ENCODE data around the gene CACNA2D3.
"Not testable (repeated sequence)": the region's sequence is repeated elsewhere in the genome, so short reads cannot be mapped to it uniquely, and the experiment has no call there.

CACNA2D3 gene

DNA sequence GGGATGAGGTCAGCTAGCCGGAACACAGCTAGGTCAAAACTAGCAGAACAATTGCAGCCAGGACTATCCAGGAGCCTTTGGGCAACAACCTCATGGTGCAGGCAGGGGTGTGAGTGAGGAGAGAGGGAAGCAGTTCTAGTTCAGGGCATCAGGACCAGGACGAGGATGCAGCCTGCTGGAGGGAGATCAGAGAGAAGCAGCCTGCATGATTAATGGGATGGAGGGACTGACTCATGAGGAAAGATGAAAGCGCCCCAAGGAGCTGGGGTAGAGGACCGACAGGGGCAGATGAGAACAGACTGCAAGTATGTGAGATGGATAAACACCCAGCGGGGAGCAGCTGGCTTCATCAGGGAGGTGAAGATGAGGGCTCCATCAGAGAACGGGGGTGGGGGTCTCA, 843.4 kb downstream of the CACNA2D3 start:
- DNase-seq (ENCODE audit: low spot score), result no peak

DNA sequence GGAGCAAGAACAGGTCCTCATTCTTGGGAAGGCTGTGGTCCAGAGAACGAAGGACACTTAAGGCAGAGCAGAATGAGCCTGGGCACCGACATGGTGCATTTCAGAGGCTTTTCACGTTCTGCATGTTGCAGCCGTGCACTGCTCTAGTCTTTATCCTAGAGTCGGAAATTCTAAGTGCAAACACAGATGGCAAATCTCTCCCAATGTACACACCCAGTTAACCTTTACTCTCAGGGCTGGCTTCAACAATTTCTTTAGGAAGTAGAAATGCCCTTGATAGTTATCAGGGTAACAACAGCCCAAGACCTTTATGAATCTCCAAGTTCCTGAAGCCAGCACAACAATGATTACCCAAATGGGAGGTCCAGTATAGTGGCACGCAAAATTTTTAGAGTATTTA, 844.6 kb downstream of the CACNA2D3 start:
- DNase-seq (ENCODE audit: low spot score), result no peak

DNA sequence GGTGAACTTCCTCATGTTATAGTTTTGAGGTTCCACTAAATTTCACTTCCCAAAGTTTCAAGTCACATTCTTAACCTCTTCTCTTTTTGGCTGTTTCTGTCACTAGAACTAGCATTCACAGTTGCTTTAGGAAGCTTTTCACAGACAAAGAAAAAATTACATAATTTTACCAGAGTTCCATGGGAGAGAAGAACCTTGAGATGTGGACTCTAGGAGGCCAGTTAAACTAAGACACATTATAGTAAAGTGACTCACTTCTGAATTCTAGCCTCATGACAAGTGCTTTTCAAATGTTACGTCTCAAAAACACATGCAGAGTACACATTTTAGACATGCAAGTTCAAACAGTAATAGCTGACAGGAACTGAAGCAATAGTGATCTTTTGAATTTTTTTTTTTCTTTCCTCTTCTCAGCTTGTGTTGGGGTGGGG, 845.4 kb downstream of the CACNA2D3 start:
- peak; percentile 26 for DNase-seq (ENCODE audit: low spot score)

DNA sequence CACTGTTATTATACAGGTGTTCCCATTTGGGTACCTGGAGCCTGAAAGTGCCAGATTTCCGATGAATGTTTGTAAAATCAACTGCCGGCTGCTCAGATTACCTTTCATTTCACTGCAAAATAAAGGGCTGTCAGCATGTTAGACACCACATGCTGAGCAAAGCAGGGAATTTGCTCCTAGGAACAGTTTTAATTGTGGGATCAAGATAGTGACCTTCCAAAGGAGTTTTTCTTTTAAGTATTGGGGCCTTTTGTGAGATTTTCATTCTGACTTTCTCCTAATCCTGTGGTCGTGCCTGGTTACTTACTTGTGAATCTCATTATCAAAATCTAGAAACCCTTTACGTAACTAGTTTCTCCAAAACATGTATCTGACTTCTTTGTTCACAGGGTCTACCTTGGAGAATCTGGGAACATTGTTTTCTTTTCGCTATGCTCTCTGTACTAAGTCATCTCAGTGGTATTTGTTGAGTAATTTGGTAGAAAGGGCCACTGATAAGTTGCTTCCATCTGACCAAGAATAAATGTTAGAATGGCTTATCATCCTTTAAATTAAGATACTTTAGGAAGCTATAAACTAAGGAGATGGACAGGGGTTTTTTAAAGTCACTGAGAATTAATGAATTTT, 846.3 kb downstream of the CACNA2D3 start:
- no peak for DNase-seq (ENCODE audit: low spot score)

DNA sequence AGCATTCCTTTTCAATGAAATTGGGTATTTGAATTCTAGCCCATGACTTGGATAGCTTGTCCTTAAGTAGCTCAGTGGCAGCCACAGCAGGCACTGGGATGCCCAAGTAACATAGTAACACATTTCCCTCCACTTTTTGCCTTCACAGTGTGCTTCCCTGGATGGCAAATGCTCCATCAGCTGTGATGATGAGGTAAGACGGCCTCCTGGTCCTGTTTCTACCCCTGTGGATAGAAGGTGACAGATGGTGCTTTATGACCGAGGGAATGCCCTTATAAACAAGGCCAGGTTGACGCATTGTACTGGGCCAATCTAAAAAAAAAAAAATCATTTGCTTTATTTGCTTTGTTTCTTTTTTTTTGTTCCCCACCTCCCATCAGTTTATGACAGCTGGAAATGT, 847.3 kb downstream of the CACNA2D3 start:
- no peak for DNase-seq (ENCODE audit: low spot score)

DNA sequence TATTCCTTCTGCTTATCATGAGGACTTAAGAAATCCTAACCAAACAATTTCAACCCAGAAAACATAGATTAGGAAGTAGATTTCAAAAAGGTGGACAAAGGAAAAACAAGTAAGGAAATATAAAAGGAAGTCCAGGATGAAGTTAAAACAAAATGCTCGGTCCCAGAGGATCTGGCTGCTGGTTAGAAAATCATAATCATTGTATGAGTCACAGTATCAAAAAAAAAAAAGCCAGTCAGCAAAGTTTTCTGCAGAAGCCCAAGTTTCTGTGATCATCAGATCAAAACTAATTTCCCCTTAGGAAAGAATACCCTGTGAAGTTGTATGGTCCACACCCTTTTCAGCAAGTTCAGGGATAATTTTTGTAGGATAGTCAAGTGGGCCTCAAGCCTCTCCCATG, 848.5 kb downstream of the CACNA2D3 start:
- no peak for DNase-seq (ENCODE audit: low spot score)

DNA sequence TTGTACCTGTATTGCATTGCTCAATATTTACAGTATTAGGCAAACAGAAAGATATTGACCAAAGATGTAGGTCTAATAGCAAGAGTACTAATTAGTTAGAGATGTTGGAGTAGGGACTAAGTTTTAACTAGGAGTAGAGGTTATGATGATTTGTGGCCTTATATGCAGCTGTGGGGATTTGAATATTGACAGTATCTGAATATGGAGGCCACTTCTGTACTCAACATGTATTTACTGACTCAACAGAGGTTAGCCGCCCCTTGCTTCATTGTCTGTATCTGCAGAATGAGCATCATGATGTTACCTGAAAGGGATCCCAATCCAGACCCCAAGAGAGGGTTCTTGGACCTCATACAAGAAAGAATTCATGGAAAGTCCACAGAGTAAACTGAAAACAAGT, 855.1 kb downstream of the CACNA2D3 start:
- DNase-seq (ENCODE audit: low spot score), result no peak

DNA sequence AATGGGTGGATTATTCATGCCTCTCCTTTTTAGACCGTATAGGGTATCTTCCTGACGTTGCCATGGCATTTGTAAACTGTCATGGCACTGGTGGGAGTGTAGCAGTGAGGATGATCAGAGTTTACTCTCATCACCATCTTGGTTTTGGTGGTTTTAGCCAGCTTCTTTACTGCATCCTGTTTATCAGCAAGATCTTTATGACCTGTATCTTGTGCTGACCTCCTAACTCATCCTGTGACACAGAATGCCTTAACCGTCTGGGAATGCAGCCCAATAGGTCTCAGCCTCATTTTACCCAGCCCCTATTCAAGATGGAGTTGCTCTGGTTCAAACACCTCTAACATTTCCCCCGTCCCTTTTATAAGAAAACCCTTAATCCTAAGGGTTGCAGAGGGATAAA, 855.6 kb downstream of the CACNA2D3 start:
- not testable (repeated sequence) for DNase-seq (ENCODE audit: low spot score)

DNA sequence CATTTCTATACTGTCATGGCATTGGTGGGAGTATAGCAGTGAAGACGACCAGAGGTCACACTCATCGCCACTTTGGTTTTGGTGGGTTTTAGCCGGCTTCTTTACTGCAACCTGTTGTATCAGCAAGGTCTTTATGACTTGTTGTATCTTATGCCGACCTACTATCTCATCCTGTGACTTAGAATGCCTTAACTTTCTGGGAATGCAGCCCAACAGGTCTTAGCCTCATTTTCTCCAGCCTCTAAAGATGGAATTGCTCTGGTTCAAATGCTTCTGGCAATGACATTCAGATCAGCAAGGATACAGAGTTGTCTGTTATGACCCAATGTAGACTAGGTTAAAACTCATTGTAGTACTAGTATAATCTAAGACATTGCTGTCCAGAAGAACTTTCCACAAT, 860.5 kb downstream of the CACNA2D3 start:
- no peak for DNase-seq (ENCODE audit: low spot score)

DNA sequence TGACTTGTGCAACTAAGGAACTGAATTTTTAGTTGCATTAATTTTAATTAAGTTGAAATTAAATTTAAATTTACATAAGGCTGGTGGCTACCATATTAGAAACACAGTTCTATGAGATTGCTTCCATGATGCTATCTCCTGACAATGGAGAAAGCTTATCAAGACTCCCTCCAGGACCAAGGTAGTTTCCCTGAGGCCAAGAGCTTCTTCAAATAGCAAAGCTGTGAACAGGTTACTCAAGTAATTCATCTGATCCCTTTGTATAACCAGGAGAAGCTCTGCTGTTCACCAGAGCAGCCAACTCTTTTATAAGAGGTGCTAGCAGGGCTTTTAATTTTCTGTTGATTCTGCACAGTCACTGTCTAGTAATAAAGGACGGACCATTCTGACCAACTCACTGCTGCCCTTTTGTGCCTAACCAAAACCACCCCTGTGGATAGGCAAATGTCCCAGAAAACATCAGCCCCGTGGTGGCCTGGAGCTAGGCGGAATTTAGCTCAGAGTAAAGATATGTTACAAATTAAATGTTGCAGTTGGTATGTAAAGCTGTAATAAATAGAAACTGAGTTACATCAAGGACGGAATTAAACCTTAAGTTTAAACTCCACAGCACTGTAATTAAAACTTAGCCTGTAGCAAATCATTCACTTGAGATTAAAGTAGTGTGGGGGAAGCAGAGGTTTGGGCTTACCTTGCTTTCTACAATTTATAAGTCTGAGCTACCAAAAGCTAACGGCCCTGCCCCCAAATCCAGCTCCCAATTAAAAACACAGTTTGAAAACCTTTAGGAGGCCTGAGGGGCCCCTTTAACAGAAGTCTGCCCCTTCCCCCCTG, 861.1 kb downstream of the CACNA2D3 start:
- no peak for DNase-seq (ENCODE audit: low spot score)

DNA sequence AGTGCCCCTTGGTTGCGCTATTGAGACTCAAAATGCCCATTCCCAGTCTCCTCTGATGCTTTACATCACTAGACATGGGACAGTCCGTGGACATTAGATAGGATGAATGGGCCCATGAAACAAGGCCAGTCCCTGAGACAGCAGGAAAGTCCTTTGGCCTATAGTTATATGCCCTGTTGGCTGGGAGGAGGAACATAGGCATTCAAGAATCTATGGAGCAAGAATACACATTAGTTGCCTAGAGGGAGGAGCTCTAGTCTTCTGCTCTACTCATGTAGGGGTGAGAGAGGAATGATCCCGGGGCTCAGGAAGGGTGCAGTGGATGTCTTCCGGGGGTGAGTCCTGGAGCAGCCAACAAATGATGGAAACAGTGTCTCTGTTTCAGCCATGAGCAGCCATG, 863.5 kb downstream of the CACNA2D3 start:
- no peak for DNase-seq (ENCODE audit: low spot score)

DNA sequence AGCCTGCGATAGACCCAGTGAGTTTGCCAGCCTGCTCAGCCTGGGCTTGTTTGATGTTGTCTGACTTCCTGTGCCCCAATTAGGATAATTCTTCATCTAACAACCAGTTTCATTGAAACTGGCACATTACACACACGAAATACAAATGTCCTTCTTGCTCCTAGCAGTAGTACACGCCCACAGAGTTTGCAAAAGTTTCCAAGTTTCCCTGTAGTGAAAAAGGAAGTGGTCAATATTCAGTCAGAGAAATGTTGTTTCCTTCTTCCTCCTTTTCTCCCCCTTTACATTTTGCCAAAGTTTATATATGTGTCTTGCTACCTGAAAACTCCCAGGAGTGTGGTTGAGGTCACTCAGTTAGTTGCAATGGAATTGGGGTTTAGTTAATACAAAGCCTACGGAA, 863.9 kb downstream of the CACNA2D3 start:
- peak; percentile 19 for DNase-seq (ENCODE audit: low spot score)

DNA sequence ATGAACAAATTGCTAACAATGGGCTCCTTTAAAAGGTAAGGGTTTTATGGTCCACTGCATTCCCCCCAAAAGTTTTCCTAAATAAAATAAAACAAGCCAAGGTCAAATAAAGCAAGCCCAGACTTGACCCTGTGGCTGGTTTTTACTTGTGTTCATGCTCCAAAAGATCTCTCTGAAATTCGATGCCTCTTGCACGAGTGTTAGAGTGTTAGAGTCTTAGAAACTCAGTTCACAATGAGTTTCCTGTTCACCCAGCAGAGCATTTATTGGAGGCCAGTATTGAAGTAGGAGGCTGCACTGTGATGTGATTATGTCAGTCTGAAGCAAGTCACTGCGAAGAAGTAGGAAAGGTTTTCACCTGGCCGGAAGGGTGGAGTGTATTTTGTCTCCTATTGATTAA, 865.4 kb downstream of the CACNA2D3 start:
- DNase-seq (ENCODE audit: low spot score), result no peak

DNA sequence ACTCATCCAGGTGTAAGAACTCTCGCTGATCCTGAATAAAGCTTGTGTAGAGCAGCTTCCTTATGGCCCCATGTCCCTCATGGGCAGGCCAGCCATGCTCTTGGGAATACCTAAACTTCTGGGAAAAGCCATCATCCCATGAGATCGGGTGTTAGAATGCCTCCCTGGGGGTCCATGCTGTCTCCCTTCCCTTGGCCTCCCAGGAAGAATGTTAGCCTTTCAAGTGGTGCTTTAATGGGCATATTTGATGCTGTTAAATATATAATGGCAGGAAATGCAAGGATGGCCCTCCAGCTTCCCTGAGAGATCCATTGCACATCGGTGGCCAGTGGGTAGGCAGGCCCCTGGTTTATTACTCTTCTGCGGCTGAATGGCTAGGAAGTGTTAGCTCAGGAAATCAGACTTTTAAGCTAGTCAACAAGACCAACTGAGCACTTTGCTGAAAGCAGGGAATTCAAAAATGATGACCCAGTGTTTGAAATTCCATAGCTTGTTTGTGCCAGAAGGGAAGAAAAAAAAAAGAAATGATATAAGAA, 866.0 kb downstream of the CACNA2D3 start:
- DNase-seq (ENCODE audit: low spot score), result no peak

DNA sequence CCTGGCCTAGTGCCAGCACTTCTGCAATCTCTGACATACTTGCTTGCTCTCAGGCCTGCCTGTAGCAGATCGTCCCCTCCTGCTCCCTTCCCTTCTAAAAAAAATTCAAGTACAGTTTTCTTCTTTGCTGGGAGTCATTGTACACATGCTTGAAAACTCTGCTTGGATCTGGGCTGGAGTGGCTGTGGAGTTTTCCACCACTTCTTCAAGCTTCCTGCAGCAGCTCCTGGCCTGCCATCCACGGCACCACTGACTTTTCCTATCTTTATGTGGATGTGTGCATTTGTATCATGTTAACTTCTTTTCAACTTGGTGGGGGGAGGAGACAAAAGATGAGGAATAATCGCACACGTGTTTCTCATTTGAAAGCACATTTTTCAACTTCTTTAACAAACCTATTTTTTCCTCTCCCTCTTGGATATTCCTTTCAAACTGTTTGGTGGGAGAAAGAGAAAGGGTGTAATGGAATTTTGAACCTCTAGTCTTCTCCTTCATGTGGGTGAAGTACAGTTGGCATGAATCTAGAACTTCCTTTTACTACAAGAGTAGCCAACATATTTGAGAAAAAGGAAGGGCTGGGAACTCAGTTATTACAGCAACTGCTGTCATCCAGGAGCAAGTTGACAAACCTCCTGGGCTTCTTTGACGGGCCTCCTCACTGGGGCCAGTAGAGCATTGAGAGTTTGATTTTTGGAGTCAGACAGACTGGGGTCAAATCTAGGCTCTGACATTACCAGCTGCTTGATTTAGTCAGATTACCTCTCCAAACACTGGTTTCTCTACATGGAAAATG, 866.7 kb downstream of the CACNA2D3 start:
- no peak for DNase-seq (ENCODE audit: low spot score)

DNA sequence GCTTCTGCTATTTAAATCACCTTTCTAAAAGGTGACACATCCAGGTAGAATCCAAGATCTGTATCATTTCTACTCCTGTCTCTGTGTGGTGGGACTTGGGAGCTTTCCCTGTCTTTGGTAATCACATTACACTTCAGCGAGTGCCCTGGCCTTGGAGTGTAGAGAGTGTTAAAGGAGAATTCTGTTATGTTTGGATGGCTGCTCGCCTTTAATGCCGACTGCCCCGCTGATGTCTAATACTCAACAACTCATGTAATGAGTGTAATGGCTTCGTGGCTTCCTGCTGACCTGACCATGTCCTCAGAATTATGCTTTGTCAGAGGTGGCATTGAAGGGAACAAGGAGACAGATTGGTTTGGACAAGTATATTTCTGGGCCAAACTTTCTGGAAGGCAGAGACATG, 871.8 kb downstream of the CACNA2D3 start:
- DNase-seq (ENCODE audit: low spot score), result no peak

DNA sequence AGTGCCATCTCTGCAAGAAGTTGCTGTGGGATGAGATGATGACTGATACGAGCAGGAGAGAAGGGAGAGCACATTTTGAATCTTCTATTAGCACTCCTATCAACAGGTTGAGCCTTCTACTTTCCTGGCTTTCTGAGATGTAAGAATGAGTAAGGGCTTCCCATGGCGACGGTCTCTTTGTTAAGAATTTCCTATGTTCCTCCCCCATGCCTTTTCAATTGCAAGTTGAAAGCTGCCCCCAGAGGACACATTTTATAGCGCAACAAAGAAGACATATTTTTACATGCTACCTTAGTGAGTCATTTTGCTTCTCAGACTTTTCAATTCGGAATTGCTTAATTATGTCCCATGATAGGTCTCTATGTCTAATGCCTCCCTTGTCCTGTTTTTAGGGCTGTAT, 876.8 kb downstream of the CACNA2D3 start:
- no peak for DNase-seq (ENCODE audit: low spot score)

DNA sequence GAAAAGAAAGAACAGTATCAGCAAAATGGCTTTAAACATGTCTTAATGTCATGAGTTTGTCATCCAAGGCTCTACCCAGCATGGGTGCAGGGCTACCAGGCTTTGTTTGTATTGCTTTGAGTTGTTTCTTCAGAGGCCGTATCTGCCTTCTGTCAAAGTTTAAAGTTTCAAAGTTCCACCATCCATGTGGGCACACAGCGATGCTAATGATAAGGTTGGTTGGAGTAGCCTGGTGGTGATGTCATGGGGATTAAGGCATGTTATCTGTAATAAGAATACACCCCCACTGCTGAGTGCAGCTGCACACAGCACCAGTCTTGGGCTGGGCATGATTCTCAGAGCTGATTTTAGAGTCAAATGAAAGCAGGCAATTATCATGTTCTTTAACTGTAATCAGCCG, 877.5 kb downstream of the CACNA2D3 start:
- no peak for DNase-seq (ENCODE audit: low spot score)

DNA sequence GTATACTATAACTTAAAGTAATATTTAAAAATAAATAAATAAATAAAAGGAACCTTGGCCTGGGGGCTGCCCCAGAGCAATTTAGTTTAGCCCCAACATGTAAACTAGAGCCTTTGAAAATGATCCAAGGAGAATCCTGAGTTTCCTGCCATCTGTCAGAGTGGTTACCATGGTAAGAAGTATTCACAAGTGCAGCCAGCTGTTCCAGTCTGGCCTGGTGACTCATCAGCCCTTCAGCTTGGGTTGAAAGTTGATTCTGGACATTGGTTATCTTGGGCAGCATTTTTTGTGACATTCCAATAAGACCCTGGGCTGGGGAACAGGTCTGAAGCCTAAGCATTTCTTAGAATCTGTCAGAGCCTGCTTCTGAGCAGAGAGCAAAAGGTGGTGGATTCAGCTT, 878.2 kb downstream of the CACNA2D3 start:
- no peak for DNase-seq (ENCODE audit: low spot score)

DNA sequence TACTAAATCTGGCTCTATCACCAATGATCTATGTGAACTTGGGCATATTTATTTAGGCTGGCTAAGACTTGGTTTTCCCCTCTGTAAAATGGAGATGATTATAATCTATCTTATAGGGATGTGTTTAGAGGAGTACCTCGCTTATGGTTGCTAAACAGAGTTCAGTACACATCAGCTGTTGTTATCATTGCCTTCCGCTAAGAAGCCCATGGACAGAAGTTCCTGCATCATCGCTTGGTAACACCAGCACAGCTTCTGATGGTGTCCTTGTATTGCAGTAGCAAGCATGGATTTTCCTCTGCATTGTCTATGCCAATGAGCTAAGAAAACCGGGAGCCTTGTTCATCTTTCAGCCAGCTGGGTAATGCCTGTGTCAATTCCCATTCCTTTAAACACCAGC, 878.6 kb downstream of the CACNA2D3 start:
- DNase-seq (ENCODE audit: low spot score), result no peak

DNA sequence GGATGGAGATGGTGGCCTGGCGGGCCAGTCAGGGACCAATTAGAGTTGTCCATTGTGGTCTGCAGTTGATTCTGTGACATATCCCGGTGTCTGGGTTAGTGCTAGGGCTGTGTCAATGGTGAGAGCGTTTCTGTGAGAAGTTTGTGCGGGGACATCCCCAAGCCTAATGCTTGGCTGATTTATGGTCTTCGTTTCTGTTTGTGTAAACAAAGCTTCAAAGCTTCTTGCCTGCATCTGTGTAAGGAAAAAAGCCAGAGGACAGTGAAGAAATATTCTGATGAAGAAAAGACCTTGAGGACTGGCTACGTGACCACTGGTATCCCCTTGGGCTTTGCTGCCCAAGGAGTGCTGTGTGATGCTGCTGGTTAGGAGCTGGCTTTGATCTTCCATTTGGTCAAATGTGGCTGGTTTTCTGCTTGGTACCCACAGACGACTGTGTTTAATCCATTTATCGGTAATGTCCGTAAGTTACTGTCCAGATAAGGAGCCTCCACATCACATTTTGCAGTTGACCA, 880.1 kb downstream of the CACNA2D3 start:
- no peak for DNase-seq (ENCODE audit: low spot score)

DNA sequence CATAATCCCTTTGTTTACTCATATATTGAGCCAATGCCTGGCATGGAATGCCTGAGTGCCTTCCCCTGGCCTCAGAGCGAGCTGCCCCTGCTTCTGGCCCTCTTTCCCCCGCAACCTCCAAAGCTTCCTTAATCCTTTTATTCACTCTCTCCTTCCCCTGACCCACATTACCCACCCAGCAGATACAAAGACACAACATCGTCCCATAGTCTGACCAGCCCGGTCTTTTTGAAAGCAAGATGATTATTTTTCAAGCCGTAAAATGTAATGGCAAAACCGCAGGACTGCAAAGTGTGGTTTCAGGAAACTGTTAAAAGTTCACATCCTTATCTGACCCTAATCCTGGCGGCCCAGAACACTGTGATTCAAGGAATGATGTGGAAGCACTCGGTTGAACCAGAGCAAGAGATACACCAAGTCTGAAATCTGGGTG, 883.9 kb downstream of the CACNA2D3 start:
- DNase-seq (ENCODE audit: low spot score), result no peak
